Measurements from ENCODE around the gene THAP9.
"Not testable (repeated sequence)": the region's sequence is repeated elsewhere in the genome, so short reads cannot be mapped to it uniquely, and the experiment has no call there.

THAP9 gene

DNA sequence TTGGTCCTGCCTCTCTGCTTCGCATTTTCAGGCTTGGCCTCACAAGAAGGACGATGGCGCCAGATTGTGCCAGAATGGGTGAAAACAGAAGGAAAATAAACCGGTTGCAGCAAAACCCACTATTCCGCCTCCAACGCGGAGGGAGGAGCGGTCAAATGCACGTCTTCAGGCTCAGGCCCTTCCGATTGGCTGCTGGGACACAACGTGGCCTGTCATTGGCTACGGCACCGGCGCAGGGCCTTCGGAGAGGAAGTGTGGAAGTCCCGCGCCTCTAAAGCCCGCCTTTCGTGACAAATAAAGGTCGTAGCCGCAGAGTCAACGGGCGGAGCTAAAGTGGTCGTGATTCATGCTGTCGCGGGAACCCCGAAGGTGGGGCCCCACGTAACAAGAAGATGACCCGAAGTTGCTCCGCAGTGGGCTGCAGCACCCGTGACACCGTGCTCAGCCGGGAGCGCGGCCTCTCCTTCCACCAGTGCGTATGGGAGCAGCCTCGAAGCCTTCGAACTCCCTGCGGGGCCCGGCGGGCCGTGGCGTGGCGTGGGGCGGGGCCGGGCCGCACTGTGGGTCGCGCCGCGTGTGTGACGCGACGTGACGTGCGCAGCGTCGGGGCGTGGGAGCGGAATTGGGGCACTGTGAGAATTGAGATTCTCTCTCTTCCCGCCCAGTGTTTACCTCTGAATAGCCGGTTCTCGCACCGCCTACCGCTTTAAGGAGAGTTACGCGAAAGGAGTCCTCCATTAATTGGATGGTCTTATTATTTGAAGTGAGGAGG is at the start of gene THAP9:
Gene THAP9, plus strand, starts transcription at position 325 of the 772 bp plus-strand sequence. Its CDS starts 68 bp downstream, at position 393.
- peak; percentile 99 for DNase-seq

DNA sequence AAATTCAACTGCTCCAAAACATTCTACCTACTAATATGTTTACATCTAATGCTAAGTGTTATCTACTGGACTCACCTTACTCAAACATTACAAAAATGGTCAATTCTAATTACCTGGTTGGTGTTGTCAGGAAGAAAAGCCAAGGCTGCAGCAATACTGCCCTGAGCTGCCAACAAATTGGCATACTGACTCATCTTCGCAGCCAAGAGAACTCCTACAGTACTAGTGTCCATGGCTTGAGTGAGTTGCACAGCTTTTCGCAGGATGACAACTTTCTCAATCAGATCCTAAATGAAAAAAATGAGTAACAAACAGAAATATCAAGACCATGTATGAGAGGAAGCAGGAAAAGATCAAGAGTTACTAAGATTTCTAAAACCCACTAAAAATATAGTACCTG is 49.2 kb upstream of the THAP9 start:
- no peak for DNase-seq

DNA sequence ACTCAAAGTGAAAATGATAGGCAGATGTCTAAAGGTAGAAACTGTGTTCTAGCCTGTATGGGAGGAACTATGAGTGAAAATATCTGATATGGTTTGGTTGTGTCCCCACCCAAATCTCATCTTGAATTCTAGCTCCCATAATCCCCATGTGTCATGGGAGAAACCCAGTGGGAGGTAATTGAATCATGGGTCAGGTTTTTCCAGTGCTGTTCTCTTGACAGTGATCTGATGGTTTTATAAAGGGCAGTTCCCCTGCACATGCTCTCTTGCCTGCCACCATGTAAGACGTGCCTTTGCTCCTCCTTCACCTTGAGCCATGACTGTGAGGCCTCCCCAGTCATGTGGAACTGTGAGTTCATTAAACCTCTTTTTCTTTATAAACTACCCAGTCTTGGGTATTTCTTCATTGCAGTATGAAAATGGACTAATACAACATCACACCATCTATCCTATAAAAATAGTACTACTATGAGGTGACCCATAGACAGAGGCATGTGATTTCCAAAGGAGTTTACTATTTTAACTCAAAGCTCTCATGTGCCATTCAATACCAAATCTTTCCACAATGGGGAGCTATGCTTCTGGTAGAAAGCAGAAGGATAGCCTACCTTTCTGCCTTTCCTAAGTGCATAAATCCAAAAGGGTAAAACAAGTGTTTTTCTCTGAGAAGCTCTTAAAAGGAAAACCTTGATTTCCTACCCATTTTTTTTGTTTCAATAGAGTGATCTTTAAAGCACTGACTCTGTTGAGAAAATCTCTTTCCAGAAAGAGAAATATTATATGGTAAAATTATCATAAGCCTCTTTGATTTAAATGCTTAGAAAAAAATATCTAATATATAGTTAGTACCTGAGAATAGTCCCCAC is 48.4 kb upstream of the THAP9 start:
- no peak for DNase-seq

- DNase-seq, result no peak
Measured at GRCh38 chr4:82852751-82853285, 47.7 kb upstream of the THAP9 start.

DNA sequence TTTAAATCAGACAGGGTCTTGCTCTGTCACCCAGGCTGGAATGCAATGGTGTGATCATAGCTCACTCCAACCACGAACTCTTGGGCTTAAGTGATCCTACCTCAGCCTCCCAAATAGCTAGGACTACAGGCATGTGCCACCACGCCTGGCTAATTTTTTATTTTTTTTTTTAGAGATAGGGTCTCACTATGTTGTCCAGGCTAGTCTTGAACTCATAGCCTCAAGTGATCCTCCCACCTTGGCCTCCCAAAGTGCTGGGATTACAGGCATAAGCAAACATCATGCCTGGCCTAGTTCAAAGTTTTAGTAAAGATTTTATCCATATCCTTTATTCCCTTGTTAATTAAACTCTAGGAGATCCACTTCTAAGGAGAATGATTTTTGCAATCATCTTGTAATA is 40.0 kb upstream of the THAP9 start:
- not testable (repeated sequence) for DNase-seq

DNA sequence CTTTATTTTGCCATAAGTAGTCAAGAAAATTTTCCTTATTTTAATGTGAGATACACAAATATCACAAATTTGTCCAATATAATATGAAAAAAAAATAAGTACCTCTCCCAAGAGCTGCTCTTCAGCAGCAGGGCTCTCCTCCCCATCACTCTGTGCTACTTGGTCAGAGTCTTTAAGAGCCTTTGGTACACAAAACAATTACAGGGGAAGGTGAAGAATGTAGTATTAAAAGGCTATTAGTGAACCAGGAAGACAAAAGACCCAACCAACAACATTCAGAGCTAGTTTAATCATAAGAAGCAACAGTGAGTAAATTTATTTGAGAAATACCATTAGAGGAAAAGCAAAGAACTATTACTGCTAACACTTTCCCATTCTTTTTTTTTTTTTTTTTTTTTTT is 39.0 kb upstream of the THAP9 start:
- no peak for DNase-seq

GRCh38 chr4:82864336-82864979 is 36.1 kb upstream of the THAP9 start:
- peak; percentile 17 for DNase-seq

GRCh38 chr4:82865592-82865991 is 34.9 kb upstream of the THAP9 start:
- peak; percentile 13 for DNase-seq

GRCh38 chr4:82866033-82866432 is 34.5 kb upstream of the THAP9 start:
- peak; percentile 17 for DNase-seq

DNA sequence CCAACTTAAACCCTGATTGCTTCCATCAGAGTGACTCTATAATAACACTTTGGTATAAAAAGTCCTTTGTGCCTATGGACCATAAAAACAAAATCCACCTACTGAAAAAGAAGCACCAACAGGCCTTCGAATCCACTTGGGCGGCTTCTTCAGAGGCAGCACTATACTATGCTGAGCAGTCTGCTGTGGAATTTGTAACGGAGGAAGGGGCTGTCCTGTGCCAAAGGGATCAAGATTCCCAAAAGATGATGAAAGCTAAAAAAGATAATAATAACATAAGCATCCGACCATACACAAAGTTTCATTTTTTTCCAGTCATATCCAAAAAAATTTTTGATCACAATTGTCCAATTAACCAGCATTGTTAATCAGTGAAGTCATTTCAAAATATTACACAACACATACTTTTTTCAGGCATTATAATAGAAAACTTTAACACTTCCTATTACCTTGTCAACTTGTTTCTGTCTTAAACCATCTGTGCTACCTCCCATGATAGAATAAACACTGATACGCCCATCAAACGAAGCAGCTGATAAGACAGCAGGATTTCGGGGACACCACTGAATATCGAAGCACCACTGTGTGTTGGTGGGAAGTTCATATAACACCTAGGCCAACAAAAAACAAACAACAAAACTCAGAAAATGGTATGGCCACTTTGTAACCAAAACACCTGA is 33.7 kb upstream of the THAP9 start:
- DNase-seq, result no peak

- no peak for DNase-seq
Measured at GRCh38 chr4:82868572-82868971, 32.0 kb upstream of the THAP9 start.

GRCh38 chr4:82885410-82885809 is 15.1 kb upstream of the THAP9 start:
- DNase-seq, result no peak

DNA sequence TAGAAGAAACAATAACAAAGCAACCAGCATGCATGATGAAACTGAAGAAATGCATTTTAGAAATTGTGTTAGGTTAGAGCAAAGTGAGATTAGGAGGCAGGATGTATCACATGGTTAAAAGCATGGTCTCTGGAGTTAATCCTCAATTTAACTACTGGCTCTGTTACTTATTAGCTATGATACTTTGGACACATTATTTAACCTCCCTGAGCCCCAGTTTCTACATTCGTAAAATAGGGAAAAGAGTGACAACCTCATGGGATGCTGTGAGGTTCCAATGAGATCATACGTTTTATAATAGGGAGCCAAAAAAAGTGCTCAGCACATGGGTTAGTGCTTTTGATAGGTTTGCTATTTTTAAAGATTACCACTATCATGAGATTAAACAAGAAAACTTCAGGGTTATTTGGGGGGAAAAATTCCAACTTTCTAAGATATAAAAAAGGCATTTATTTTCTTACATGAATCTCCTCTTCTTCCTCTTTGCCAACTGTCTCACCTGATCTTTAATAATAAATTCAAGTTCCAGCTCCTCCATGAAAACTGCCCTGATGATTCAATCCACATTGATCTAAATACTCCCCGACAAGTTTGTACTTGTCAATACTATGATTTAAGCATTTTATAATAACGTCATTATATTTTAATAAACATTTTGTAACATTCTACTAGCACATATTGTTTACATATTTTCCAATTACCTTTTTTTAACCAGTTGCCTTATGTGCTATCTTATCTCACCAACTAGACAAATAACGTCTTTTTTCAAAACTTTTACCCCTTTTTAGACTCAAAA is 14.2 kb upstream of the THAP9 start:
- DNase-seq, result no peak

DNA sequence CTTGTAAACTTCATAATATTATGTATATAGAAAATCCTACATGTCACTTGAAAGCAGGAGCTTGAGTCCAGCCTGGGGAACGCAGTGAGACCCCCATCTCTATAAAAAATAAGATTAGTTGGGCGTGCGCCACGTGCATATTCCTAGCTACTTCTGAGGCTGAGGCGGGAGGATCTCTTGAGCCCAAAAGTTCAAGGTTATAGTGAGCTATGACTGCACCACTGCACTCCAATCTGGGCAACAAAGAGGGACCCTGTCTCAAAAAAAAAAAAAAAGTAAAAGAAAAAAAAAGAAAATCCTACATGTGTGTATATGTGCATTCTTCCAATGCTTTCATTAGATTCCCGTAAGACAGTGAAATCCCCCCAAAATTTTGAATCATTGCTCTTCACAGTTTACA is 11.2 kb upstream of the THAP9 start:
- DNase-seq, result no peak

DNA sequence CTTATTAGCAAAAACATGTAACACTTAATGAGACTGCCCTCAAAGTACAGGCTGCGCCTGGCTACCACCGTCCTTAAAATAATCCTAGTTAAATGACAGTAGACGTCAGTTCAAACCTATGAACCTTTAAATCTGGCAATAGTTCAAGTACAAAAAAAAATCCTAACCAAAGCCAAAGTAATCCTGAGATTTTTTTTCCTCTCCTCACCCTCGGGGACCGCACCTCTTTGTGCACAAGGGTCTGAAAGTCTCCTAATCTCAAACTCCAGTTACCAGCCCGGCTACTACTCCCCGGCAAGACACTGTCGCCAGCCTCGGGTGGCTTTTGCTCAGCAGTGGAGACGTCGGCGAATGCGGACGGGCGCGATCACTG is 10.0 kb upstream of the THAP9 start:
- DNase-seq, result no peak

GRCh38 chr4:82890901-82891706 is 9.4 kb upstream of the THAP9 start, which contains the start of gene SEC31A:
SEC31A (minus strand) TSS chr4:82891153; CDS start chr4:82881936, 9,217 bp downstream.
- DNase-seq, result peak; percentile 98

- no peak for DNase-seq
Measured at GRCh38 chr4:82891707-82892466, 8.6 kb upstream of the THAP9 start.

DNA sequence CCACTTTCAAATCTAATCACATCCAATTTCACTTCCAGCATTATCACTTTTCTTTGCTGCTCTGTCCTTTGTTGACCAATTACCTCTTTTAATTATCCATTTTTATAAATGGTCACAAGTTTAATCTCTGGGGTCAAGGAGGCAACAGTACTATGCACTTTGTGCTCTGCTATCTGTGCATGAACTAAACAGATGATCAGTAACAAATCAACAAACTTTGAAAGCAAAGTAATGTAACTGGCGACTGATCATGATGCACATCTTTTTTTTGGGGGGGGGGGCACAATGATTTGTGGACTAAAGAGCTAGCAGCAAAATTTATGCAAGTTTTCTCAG is 8.1 kb upstream of the THAP9 start:
- no peak for DNase-seq

- no peak for DNase-seq
Measured at GRCh38 chr4:82893942-82894341, 6.6 kb upstream of the THAP9 start.

GRCh38 chr4:82896755-82897154 is 3.8 kb upstream of the THAP9 start:
- no peak for DNase-seq

Measured in activated CD4-positive, alpha-beta T cell treated with anti-CD3 and anti-CD28 coated beads for 48 hours (primary cell).